Progenitor cell of endocrine pancreas (in vitro differentiated cells): ENCODE results near the gene KCNIP4. TPM values are rescaled to one million over a fixed set of nuclear protein-coding genes. Genes with fewer than 3 reads are reported as not detected.
"Not testable (repeated sequence)": the region's sequence is repeated elsewhere in the genome, so short reads cannot be mapped to it uniquely, and the experiment has no call there.

Experiments
- DNase-seq: peaks from one replicate; pipeline ENCODE4 v3.0.0; 2021; ENCODE audit warnings: low spot score; ENCODE audit not compliant: unreplicated experiment
- H3K27ac Mint-ChIP-seq: 2 replicates; pipeline ENCODE4 v1.8.0; 2021; ENCODE audit warnings: mild to moderate bottlenecking, moderate library complexity, mixed read lengths
- H3K27me3 Mint-ChIP-seq: 2 replicates; pipeline ENCODE4 v1.8.0; 2021; ENCODE audit warnings: mixed read lengths
- H3K36me3 Mint-ChIP-seq: 2 replicates; pipeline ENCODE4 v1.8.0; 2022; ENCODE audit warnings: mixed read lengths; ENCODE audit not compliant: insufficient read depth
- H3K4me1 Mint-ChIP-seq: 2 replicates; pipeline ENCODE4 v1.8.0; 2021; ENCODE audit warnings: low read depth, mixed read lengths
- H3K4me3 Mint-ChIP-seq: 2 replicates; pipeline ENCODE4 v1.8.0; 2021; ENCODE audit warnings: low read depth, mild to moderate bottlenecking, moderate library complexity, mixed read lengths
- H3K9me3 Mint-ChIP-seq: 2 replicates; pipeline ENCODE4 v1.8.0; 2021; ENCODE audit warnings: low read depth, mixed read lengths
- long read RNA-seq: library from polyadenylated mRNA; unstranded; transcript quantifications from one replicate; pipeline ENCODE4 v2.0.0, GENCODE V29; 2020
- total RNA-seq: library from RNA; stranded (reverse); gene quantifications from 2 replicates; pipeline ENCODE4 v1.2.1, GENCODE V29; 2021
- TF ChIP-seq, protein P1 (sequence below): fragments of 200-600 bp; sonication (generic); IDR thresholded peaks from one replicate; pipeline ENCODE4 v1.5.0; 2021; ENCODE audit warnings: antibody characterized with exemption, mild to moderate bottlenecking; ENCODE audit not compliant: unreplicated experiment

KCNIP4 gene
- total RNA-seq = 0.27 and 0.43 TPM in 2 replicates
- long read RNA-seq, partial matches to known transcripts = 0 of 5 reads
- long read RNA-seq, other reads (novel, unspliced or antisense) = 3 of 5 reads

DNA sequence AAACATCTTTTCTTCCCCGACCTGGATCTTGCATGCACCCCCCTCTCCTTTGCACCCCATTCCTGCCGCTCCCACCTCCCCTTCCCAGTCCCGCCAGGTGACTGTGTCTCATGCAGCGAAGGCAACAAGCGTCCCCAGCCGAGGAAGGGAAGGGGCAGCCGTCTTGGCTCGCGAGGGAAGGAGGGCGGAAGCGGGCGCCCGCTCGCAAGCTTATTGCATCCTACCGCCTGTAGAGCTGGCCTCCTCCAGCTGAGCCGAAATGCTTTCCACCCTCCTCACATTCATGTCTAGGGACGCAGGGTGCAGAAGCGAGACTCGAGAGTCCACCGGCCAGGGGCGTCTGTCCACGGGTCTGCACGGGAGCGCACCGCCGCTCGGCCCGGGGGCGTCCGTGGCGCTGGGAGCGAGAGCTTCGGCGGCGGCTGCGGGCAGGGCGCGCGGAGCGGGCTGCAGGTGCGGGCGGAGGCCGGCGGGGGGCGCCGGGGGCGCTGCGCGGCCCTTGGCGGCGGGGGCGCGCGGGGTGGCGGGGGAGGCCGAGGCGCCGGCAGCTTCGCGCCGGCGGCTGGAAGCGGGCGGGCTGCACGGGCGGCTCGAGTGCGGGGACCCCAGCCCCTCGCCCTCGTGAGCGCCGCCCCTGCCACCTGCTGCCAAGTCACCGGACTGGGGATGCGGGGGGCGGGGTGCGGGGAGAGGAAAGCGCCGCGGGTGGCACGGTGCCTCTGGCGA, at the start of gene KCNIP4:
Gene KCNIP4, minus strand, starts transcription at position 426 of the 726 bp plus-strand sequence.
- TF ChIP-seq, protein P1, sequence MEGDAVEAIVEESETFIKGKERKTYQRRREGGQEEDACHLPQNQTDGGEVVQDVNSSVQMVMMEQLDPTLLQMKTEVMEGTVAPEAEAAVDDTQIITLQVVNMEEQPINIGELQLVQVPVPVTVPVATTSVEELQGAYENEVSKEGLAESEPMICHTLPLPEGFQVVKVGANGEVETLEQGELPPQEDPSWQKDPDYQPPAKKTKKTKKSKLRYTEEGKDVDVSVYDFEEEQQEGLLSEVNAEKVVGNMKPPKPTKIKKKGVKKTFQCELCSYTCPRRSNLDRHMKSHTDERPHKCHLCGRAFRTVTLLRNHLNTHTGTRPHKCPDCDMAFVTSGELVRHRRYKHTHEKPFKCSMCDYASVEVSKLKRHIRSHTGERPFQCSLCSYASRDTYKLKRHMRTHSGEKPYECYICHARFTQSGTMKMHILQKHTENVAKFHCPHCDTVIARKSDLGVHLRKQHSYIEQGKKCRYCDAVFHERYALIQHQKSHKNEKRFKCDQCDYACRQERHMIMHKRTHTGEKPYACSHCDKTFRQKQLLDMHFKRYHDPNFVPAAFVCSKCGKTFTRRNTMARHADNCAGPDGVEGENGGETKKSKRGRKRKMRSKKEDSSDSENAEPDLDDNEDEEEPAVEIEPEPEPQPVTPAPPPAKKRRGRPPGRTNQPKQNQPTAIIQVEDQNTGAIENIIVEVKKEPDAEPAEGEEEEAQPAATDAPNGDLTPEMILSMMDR = peak; percentile 22
- Mint-ChIP-seq H3K36me3 (no peaks in the 10 kb centered on the region), H3K4me1 (peaks cover 5% of the 10 kb centered on the region), H3K27me3 (peaks cover 67% of the 10 kb centered on the region), H3K4me3 (peak within 1 kb of the TSS; percentile 68), H3K27ac (no peak within 1 kb of the TSS), H3K9me3 (no peaks in the 10 kb centered on the region)
- DNase-seq = peak; percentile 49

DNA sequence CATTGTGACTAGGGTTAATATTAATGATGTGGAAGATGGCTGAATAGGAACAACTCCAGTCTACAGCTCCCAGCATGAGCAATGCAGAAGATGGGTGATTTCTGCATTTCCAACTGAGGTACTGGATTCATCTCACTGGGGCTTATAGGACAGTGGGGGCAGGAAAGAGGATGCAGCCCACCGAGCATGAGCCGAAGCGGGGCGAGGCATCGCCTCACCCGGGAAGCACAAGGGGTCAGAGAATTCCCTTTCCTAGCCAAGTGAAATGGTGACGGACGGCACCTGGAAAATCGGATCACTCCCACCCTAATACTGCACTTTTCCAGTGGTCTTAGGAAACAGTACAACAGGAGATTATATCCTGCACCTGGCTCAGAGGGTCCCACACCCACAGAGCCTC, 48.0 kb upstream of the KCNIP4 start:
- H3K4me3 Mint-ChIP-seq, H3K27me3 Mint-ChIP-seq, DNase-seq, H3K36me3 Mint-ChIP-seq, H3K27ac Mint-ChIP-seq, H3K4me1 Mint-ChIP-seq: not testable (repeated sequence)
- H3K9me3 Mint-ChIP-seq = peaks cover 28% of the 10 kb centered on the region

DNA sequence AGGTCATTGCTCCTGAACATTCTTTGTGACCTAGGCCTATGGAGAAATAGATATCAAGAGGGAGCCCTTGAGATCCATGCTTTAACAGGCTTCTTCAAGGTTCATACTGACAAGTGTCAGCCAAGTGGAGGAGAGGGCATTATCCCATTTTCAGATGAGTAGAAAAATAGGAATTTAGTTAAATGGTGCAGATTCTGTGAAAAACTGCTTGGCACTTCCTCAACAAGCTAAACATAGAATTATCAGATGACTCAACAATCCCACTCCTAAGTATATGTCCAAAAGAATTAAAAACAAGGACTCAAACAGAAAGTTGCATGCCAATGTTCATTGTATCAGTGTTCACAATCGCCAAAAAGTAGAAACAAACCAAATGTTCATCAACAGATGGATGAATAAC, 43.8 kb upstream of the KCNIP4 start:
- H3K27me3 Mint-ChIP-seq = no peaks in the 10 kb centered on the region
- no peaks in the 10 kb centered on the region for H3K36me3 Mint-ChIP-seq
- H3K27ac Mint-ChIP-seq = no peak overlapping the region
- TF ChIP-seq, protein P1 = no peak
- no peak for DNase-seq
- H3K9me3 Mint-ChIP-seq = peaks cover 5% of the 10 kb centered on the region
- no peaks in the 10 kb centered on the region for H3K4me1 Mint-ChIP-seq
- H3K4me3 Mint-ChIP-seq = no peak overlapping the region

DNA sequence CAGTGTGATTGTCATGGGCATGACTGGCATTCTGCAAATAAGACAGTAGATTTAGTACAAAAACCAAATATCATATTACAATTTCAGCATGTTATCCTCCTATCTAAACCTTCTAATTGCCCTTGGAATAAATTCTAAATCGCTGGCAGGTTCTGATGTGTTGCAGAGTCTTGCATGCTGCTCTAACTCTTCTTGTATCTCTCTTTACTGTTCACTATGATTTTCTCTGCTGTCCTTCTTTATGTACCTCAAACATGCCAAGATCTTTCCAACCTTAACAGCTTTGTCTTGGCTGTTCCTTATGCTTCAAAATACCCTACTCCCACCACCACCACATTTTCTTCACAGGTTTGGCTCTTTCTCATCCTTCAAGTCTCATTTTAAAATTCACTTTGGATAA, 43.0 kb upstream of the KCNIP4 start:
- TF ChIP-seq, protein P1 = no peak
- H3K27ac Mint-ChIP-seq = no peak overlapping the region
- H3K36me3 Mint-ChIP-seq = no peaks in the 10 kb centered on the region
- H3K9me3 Mint-ChIP-seq = peaks cover 5% of the 10 kb centered on the region
- no peaks in the 10 kb centered on the region for H3K4me1 Mint-ChIP-seq
- H3K4me3 Mint-ChIP-seq = no peak overlapping the region
- no peak for DNase-seq
- H3K27me3 Mint-ChIP-seq = no peaks in the 10 kb centered on the region

DNA sequence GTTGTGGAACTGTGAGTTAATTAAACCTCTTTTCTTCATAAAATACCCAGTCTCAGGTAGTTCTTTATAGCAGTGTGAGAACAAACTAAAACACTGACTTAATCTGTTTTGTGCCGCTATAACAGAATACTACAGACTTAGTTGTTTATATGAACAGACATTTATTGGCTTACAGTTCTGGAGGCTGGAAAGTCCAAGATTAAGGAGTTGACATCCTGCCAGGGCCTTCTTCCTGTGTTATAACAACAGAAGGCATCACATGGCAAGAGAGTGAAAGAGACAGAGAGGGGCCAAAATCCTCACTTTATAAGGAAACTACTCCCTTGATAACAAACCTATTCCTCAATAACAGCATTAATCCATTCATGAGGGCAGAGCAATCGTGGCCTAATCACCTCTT, 42.5 kb upstream of the KCNIP4 start:
- Mint-ChIP-seq H3K27me3 (no peaks in the 10 kb centered on the region), H3K9me3 (peaks cover 5% of the 10 kb centered on the region), H3K4me3 (no peak overlapping the region), H3K36me3 (no peaks in the 10 kb centered on the region), H3K27ac (no peak overlapping the region), H3K4me1 (no peaks in the 10 kb centered on the region)
- no peak for DNase-seq
- TF ChIP-seq, protein P1 = no peak

DNA sequence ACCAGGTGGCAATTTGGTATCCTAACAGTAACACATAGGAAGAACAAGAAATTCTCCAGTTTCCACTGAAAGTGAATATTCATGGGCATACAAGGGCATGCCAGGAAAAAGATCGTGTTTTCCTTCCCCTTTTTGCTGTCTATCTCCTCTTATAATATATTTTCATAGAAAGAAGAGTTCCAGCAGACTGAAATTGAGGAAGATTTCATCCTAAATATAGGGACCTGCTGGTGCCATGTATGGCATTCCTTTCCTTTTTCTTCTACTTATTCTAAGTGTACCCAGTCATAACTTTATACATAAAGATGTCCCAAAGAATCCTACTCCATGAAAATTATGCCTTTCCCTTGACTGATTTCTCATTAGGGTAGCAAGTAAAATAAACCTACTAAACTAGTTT, 40.8 kb upstream of the KCNIP4 start:
- no peaks in the 10 kb centered on the region for H3K27me3 Mint-ChIP-seq
- no peaks in the 10 kb centered on the region for H3K9me3 Mint-ChIP-seq
- no peaks in the 10 kb centered on the region for H3K4me1 Mint-ChIP-seq
- H3K36me3 Mint-ChIP-seq = no peaks in the 10 kb centered on the region
- no peak overlapping the region for H3K27ac Mint-ChIP-seq
- TF ChIP-seq, protein P1 = no peak
- no peak overlapping the region for H3K4me3 Mint-ChIP-seq
- no peak for DNase-seq
